ENCODE data around the gene CD247. TPM values are rescaled to one million over a fixed set of nuclear protein-coding genes. Genes with fewer than 3 reads are reported as not detected.

CD247 gene
- polyA plus RNA-seq, 2 of the 4 experiments (the other 2 are of a cell fraction), result 0.10 to 0.27 TPM

- Histone ChIP-seq H3K4me2 (no peak overlapping the region), H3K4me1 (no peaks in the 10 kb centered on the region), H3K9me3 (no peaks in the 10 kb centered on the region), H3K4me3 (no peak overlapping the region), H3K27ac (no peak overlapping the region)
- no peak for FAIRE-seq
- POLR2A ChIA-PET, result no interaction called here
- no peak for DNase-seq (ENCODE audit: low read depth in 1 of 2, low spot score in 1 of 2)
- CTCF ChIA-PET, result no interaction called here
- WGBS (ENCODE audit: missing lambda C conversion rate), result 73% methylated on average over 2 of the region's 2 CpGs
- TF ChIP-seq MAX (IDR thresholded peaks at IDR 0.05), result no peak
- no peak for TF ChIP-seq RNF2 (IDR thresholded peaks at IDR 0.05; ENCODE audit: borderline replicate concordance, low read depth)
- TF ChIP-seq ZFP36 (IDR thresholded peaks at IDR 0.05; ENCODE audit: borderline replicate concordance, partially characterized antibody), result no peak
- no peak for TF ChIP-seq CHD2 (IDR thresholded peaks at IDR 0.05; ENCODE audit: low read length, partially characterized antibody)
- no peak for TF ChIP-seq MYC (IDR thresholded peaks at IDR 0.05; ENCODE audit: borderline replicate concordance, low read length)
- no peak for TF ChIP-seq ZSCAN20 (CRISPR knock-in tag; IDR thresholded peaks at IDR 0.05)
- TF ChIP-seq RFX5 (IDR thresholded peaks at IDR 0.05), result no peak
- no peak for TF ChIP-seq CEBPB (IDR thresholded peaks at IDR 0.05)
- TF ChIP-seq ZNF302 (CRISPR knock-in tag; IDR thresholded peaks at IDR 0.05), result no peak
- no peak for ATAC-seq
Measured at GRCh38 chr1:167476061-167476460, 42.3 kb downstream of the CD247 start.

- WGBS (ENCODE audit: missing lambda C conversion rate), result 45% methylated on average over 3 of the region's 5 CpGs
- DNase-seq (ENCODE audit: low read depth in 1 of 2, low spot score in 1 of 2), result no peak
- Histone ChIP-seq H3K4me3 (no peak overlapping the region), H3K9me3 (no peaks in the 10 kb centered on the region), H3K4me1 (no peaks in the 10 kb centered on the region), H3K4me2 (no peak overlapping the region), H3K27ac (no peak overlapping the region)
- POLR2A ChIA-PET, result no interaction called here
- TF ChIP-seq FOXS1 (CRISPR knock-in tag; IDR thresholded peaks at IDR 0.05), result no peak
- TF ChIP-seq RCOR1 (IDR thresholded peaks at IDR 0.05; ENCODE audit: low read depth, low read length), result no peak
- TF ChIP-seq RAD21 (conservative IDR thresholded peaks at IDR 0.05 in 1 of 2, IDR thresholded peaks at IDR 0.05 in 1 of 2), result no peak
- TF ChIP-seq MAZ (IDR thresholded peaks at IDR 0.05; ENCODE audit: borderline replicate concordance, low read depth, low read length), result no peak
- TF ChIP-seq EHF (CRISPR knock-in tag; IDR thresholded peaks at IDR 0.05), result no peak
- TF ChIP-seq CHD2 (IDR thresholded peaks at IDR 0.05; ENCODE audit: low read length, partially characterized antibody), result no peak
- no peak for TF ChIP-seq POLR2AphosphoS2 (conservative IDR thresholded peaks at IDR 0.05; ENCODE audit: low read length)
- TF ChIP-seq ZC3H11A (IDR thresholded peaks at IDR 0.05), result no peak
- no peak for TF ChIP-seq TFCP2L1 (CRISPR knock-in tag; IDR thresholded peaks at IDR 0.05)
- no peak for ATAC-seq
- no peak for FAIRE-seq
- CTCF ChIA-PET, result interaction anchor here (1.0 kb wide), 1 partner anchor 108 kb away, joined by 3 read pairs; no protein-coding TSS in a partner anchor
Measured at GRCh38 chr1:167474191-167474641, 44.1 kb downstream of the CD247 start.

GRCh38 chr1:167473761-167474160 lies 44.6 kb downstream of the CD247 start:
- Histone ChIP-seq H3K4me2 (no peak overlapping the region), H3K27ac (no peak overlapping the region), H3K4me1 (no peaks in the 10 kb centered on the region), H3K4me3 (no peak overlapping the region), H3K9me3 (no peaks in the 10 kb centered on the region)
- FAIRE-seq (no peak), ATAC-seq (no peak), DNase-seq (ENCODE audit: low read depth in 1 of 2, low spot score in 1 of 2) (no peak)
- TF ChIP-seq HEYL (CRISPR knock-in tag; IDR thresholded peaks at IDR 0.05), result no peak
- no peak for TF ChIP-seq FOSL2 (IDR thresholded peaks at IDR 0.05)
- no peak for TF ChIP-seq FOSL2 (CRISPR knock-in tag; IDR thresholded peaks at IDR 0.05)
- no peak for TF ChIP-seq ATOH8 (CRISPR knock-in tag; IDR thresholded peaks at IDR 0.05; ENCODE audit: low read depth)
- no peak for TF ChIP-seq NPAS2 (CRISPR knock-in tag; IDR thresholded peaks at IDR 0.05; ENCODE audit: borderline replicate concordance)
- no peak for TF ChIP-seq EHMT2 (IDR thresholded peaks at IDR 0.05; ENCODE audit: low read depth)
- no peak for TF ChIP-seq POLR2A (IDR thresholded peaks at IDR 0.05; ENCODE audit: low read length)
- ChIA-PET CTCF (interaction anchor here (0.8 kb wide), 1 partner anchor 59 kb away, joined by 3 read pairs; no protein-coding TSS in a partner anchor), POLR2A (no interaction called here)
- 65% methylated on average over 5 of the region's 5 CpGs for WGBS (ENCODE audit: missing lambda C conversion rate)
